ENCODE results near the gene SERPINA12. TPM values are rescaled to one million over a fixed set of nuclear protein-coding genes. Genes with fewer than 3 reads are reported as not detected.

SERPINA12 gene
- total and polyA plus RNA-seq, 10 of the 15 experiments (the other 5 are each of a cell fraction or from before 2014, with no cell fraction given): not detected

- no peak overlapping the region for H3K27ac ChIP-seq (ENCODE audit: control insufficient read depth, insufficient read depth)
- in situ Hi-C loops (cut with MboI): no loop called here
- no peaks in the 10 kb centered on the region for H3K36me3 ChIP-seq (ENCODE audit: control insufficient read depth in 2 of 2, insufficient read depth in 2 of 2, low read length in 1 of 2)
- H3K4me2 ChIP-seq (ENCODE audit: control insufficient read depth, insufficient read depth): no peak overlapping the region
- ATAC-seq (no peak), DNase-seq (ENCODE audit: low read depth, low spot score) (no peak), FAIRE-seq (no peak)
- H3K9me3 ChIP-seq (replicated peaks; ENCODE audit: control insufficient read depth, insufficient read depth, low read length): no peaks in the 10 kb centered on the region; the same call in 2 of the 3 replicates
- H3K9ac ChIP-seq (ENCODE audit: control insufficient read depth, insufficient read depth, low read length): no peak overlapping the region
- H3K4me3 ChIP-seq: no peak overlapping the region
- ChIA-PET SMC1A (ENCODE audit: uncharacterized antibody, unreplicated experiment) (no interaction called here), CTCF (interaction anchor here (1.0 kb wide), 1 partner anchor 12 kb away, joined by 4 read pairs; no protein-coding TSS in a partner anchor), POLR2A (no interaction called here), RAD21 (ENCODE audit: unreplicated experiment) (no interaction called here)
- no peaks in the 10 kb centered on the region for H3K4me1 ChIP-seq (ENCODE audit: control insufficient read depth, insufficient read depth, low read length)
- BruUV-seq (replicated peaks): no TSS peak
- TF ChIP-seq BCLAF1 (IDR thresholded peaks at IDR 0.05): no peak
- TF ChIP-seq PML (IDR thresholded peaks at IDR 0.05; ENCODE audit: low read length): no peak
- TF ChIP-seq NBN (IDR thresholded peaks at IDR 0.05): no peak
- TF ChIP-seq RUNX3 (IDR thresholded peaks at IDR 0.05; ENCODE audit: low read length): no peak
- TF ChIP-seq ZZZ3 (IDR thresholded peaks at IDR 0.05; ENCODE audit: control insufficient read depth, insufficient read length, low read depth): no peak
- TF ChIP-seq HDAC2 (IDR thresholded peaks at IDR 0.05): no peak
- no peak for TF ChIP-seq BACH1 (IDR thresholded peaks at IDR 0.05; ENCODE audit: borderline replicate concordance)
- TF ChIP-seq CTCF (IDR thresholded peaks at IDR 0.05 in 2 of 3, conservative IDR thresholded peaks at IDR 0.05 in 1 of 3; ENCODE audit: control insufficient read depth in 2 of 3, extremely low read depth in 1 of 3, insufficient read depth in 1 of 3, low read depth in 3 of 3, low read length in 3 of 3): no peak
- TF ChIP-seq ZNF24 (IDR thresholded peaks at IDR 0.05): no peak
- TF ChIP-seq ZNF217 (IDR thresholded peaks at IDR 0.05): no peak
- no peak for TF ChIP-seq ETV6 (conservative IDR thresholded peaks at IDR 0.05 in 1 of 2, IDR thresholded peaks at IDR 0.05 in 1 of 2; ENCODE audit: borderline replicate concordance in 1 of 2, low read depth in 1 of 2)
- TF ChIP-seq BCL3 (IDR thresholded peaks at IDR 0.05; ENCODE audit: borderline replicate concordance, insufficient read depth, low read depth, low read length, poor library complexity, severe bottlenecking): no peak
- no peak for TF ChIP-seq EP300 (IDR thresholded peaks at IDR 0.05; ENCODE audit: borderline replicate concordance in 1 of 2, control insufficient read depth in 1 of 2, low read depth in 2 of 2, low read length in 2 of 2)
- TF ChIP-seq ASH2L (IDR thresholded peaks at IDR 0.05; ENCODE audit: borderline replicate concordance, low read depth): no peak
- TF ChIP-seq NR2F1 (conservative IDR thresholded peaks at IDR 0.05): no peak
- intact Hi-C loops (cut with micrococcal nuclease; ENCODE audit: unreplicated experiment): no loop called here
- 27% methylated on average over 4 of the region's 4 CpGs for WGBS (ENCODE audit: insufficient coverage, insufficient replicate concordance, low lambda C conversion rate, missing lambda C conversion rate)
- no peak overlapping the region for H2AFZ ChIP-seq (ENCODE audit: control insufficient read depth, low read depth, low read length)
- H3K79me2 ChIP-seq (ENCODE audit: control insufficient read depth, insufficient read depth, low read length): no peaks in the 10 kb centered on the region
- H4K20me1 ChIP-seq (ENCODE audit: control insufficient read depth, insufficient read depth): no peaks in the 10 kb centered on the region
- H3K27me3 ChIP-seq (replicated peaks in 1 of 2; ENCODE audit: control insufficient read depth in 2 of 2, insufficient read depth in 2 of 2, low read length in 1 of 2): peaks cover 0 to under 1% of the 10 kb centered on the region in 2 experiments; a peak in 2 of 4 replicates
Measured at GRCh38 chr14:94446126-94446525, 63.1 kb downstream of the SERPINA12 start.

All from GM12878 (cell line).